Hematopoietic multipotent progenitor cell treated with erythropoietin and hydrocortisone succinate and interleukin-3 and kit ligand, for 6 days (in vitro differentiated cells): ENCODE data around the gene GIMAP8.
"Not testable (repeated sequence)": the region's sequence is repeated elsewhere in the genome, so short reads cannot be mapped to it uniquely, and the experiment has no call there.

Experiments used
- DNase-seq: peaks from one replicate; pipeline ENCODE4 v3.0.0-alpha.2; 2015

GIMAP8 gene

DNA sequence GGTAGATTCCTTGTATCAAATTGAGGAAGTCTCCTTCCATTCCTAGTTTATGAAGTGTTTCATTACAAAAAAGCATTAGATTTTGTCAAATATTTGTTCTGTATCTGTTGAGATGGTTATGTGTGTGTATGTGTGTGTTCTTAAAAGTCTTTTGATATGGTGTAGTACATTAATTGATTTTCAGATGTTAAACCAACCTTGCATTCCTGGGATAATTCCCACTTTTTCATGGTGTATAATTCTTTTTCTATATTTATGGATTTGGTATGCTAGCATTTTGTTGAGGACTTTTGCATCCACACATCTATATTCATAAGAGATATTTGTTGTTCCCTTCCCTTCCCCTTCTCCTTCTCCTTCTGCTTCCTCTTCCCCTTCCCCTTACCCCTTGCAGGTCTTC, 8.9 kb upstream of the GIMAP8 start:
- DNase-seq = no peak

DNA sequence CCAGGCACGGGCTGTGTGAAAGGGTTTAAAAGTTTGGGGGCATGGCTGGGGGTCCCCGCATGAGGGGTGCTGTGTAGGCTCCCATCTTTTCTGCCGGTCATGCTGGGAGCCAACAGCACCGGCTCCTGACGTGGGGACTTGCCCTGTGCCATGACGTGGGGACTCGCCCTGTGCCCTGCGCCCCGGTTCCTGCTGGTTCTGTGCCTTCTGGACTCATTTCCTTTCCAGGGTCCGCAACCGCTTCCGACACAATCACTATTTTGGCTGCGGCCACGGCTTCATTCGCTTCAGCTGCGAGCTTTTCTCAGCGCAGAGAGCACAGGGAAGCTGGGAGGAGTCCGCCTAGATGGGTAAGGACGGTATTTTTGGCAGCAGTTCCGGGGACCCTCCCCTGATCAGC, 7.6 kb upstream of the GIMAP8 start:
- DNase-seq = no peak

DNA sequence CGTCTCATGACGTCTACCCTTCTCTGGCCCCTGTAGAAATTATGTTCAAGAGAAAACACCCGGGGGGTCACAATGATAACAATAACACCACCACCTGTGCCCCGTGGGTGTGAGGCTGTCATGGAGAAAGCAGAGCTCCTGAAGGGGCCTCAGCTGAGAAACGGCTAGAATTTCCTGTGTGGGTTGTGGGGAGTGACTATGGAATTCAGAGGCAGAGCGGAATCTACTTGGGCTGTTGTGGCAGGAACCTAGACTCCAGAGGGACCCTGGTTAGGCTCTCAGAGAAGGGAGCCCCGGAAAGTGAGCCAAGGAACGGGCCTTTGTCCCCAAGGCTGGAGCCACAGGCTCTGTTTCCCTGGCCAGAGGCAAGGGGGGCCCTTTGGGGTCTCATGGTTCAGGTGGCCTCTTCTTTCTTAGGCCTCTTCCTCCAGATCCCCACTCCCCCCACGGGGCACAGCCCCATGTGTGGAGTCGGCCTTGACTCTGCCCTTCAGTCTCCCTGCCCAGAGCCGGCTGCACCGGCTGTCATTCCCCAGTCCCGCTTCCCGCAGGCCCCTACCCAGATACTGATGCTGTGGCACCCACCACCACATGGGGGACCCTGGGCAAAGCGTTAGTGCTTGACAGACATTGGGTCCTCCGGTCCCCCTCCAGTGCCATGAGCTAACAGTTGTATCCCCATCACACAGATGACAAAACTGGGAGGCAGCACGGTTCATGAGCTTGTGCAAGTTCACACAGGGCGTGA, 6.5 kb upstream of the GIMAP8 start:
- DNase-seq = no peak

DNA sequence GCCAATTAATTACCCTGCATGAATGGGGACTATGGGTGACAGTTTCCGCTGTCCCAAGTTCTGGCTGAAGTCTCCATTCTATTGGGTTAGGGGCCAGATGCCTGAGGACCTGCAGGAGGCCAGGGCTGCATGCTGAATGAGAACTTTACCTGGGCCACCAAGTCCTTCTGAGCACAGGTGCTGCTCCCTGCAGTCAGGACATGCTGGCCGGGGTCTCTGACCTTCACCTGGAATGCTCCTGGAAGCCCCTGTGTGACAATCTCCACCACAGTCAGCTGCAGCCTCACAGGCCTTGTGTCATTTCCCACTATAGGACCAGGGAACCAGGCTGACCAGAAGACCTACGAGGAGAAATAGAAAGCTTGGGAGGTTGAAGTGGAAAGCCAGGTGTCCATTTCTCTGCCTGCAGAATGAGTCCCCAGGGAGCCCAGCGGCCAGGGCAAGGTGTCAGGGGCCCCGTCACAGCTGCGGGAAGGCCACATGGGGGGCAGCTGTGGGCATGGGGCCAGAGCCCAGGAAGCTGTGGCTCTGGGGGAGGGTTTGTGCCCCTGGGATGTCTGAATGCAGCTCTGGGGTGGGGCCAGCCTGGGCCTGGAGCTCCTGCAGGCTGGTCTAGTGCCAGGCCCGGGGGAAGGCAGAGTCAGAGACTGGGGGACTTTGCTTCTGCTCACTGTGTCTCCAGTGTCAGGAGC, 5.6 kb upstream of the GIMAP8 start:
- DNase-seq = no peak

DNA sequence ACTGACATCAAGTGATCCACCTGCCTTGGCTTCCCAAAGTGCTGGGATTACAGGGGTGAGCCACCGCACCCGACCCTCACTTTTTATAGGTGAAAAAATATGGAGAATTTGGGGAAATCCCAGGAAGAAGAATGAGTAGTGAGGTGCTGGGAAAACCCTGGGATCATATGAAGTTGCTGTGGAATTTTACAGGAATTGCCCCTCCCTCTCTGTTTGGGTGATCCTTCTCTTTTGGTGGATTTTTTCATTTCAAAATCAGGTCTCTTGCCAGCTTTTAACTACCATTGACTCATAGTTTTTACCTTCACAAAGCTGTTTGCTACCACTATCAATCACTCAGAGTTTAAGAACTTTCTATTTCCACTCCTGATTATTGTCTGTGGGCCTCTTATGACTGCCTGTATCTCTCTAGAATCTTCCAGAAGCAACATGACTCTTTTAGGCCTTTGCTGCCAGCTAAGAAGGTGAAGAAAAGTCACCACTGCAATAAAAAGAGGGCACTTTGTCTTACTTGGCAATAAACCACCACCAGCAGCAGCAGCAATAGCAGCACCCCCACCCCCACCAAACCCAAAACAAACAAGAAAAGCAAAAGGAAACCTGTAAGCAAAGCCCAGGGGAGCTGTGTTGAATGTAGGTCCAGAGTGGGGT, 4.0 kb upstream of the GIMAP8 start:
- DNase-seq = no peak

DNA sequence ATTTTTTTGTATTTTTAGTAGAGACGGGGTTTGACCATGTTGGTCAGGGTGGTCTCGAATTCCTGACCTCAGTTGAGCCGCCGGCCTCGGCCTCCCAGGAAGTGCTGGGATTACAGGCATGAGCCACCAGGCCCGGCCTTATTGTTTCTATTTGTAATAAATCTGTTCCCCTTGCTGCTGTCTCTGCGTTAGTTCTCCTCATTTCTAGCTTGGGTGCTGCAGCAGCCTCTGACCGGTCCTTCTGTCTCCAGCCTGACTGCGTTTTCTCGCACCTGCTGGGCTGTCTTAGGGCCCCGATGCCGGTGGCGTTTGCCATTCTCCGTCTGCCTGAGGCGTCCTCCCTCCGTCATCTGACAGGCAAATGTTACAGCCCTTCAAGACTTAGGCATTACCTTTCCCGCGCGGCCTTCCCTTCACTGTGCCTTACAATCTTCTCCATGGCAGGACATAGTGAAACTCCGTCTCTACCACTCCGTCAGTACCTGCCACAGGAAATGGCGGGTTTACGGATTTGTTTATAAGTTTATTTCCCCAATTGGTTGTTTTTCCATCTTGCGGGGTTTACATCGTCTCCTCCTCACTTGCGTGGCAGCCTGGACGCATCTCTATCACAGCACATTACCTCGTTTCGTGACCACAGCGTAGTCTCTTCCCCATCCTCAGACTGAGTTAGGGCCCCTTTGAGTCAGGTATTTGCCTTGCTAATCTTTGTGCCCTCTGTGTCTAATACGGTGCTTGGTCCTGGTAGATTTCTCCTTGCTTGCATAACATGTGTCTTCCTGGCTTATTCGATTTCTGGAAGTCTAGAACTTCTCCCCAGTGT, 2.3 kb upstream of the GIMAP8 start:
- no peak for DNase-seq

DNA sequence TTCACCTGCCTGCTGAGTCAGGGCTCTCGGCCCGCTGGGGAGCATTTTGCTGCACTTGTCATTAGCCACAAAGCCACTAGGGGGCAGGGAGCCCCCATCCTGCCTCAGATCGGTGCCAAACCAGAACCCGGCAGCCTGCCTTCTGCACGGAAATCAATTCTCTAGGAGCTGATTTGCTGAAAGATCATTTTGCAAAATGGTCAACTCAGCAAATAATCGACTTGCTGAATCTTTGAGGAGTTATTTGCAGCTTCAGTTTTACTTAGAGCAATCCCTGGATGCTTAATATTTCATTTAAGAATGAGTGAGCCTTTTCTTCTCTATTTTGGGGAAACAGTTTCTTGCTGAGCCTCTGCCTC, 1.7 kb upstream of the GIMAP8 start:
- peak; percentile 86 for DNase-seq

DNA sequence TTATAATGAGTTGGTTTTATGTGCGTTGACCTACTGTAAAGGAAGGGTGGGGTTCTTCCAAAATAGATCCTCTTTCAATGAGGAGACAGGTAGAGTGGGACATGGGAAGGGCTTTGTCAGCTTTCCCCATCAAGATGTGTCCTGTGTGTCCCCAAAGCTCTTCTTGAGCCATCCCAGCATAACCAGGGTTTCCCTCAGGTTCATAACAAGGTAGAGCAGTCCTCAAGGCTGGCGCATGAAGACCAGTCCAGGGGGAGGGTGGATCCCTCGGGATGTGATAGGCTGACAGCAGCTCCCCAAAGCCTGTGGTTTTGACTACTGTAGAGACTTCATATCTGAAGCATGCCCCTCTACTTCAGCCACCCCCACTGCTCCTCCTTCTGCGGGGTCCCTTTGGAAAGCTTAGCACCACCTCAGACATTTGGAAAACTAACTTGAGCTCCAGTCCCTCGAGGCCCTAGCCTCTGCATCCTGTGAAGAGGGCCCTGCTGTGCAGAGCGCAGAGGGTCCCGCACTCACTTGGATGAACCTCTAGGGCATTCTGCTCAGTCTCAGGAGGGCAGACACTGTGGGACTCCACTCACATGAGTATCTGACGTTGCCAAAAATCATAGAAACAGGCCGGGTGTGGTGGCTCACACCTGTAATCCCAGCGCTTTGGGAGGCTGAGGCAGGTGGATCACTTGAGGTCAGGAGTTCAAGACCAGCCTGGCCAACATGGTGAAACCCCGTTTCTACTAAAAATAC, 1.1 kb upstream of the GIMAP8 start:
- DNase-seq = no peak

DNA sequence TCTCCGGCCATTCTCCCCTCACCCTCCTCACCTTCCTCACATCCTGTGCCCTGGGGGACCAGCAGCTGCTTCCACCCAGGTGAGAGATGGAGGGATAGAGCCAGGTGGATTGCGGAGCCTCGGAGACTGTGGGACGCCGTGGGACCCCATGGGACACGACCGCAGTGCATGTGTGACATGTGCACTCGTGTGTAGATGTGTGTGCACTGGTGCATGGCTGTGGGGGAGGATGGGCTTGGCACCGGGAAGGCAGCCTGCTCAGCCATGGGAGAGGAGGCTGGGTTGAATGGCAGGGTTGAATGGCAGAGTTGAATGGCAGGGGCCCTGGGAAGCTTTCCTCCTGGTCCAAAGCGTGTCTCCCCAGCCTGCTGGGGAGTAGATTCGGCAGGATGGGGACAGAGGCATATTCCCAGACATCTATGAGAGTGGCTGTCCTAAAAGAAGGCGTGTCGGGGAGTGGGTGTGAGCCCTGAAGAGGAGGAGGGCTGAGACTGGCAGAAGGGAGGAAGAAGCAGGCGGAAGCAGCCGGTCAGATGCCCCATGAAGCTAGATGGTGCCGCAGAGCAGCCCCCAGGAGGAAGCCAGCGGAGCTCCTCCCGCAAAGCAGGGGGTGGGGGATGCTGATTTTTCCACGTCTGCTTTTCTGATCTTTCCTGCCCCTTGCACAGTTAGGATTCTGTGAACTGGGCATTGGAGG, 815 bp downstream of the GIMAP8 start:
- no peak for DNase-seq

DNA sequence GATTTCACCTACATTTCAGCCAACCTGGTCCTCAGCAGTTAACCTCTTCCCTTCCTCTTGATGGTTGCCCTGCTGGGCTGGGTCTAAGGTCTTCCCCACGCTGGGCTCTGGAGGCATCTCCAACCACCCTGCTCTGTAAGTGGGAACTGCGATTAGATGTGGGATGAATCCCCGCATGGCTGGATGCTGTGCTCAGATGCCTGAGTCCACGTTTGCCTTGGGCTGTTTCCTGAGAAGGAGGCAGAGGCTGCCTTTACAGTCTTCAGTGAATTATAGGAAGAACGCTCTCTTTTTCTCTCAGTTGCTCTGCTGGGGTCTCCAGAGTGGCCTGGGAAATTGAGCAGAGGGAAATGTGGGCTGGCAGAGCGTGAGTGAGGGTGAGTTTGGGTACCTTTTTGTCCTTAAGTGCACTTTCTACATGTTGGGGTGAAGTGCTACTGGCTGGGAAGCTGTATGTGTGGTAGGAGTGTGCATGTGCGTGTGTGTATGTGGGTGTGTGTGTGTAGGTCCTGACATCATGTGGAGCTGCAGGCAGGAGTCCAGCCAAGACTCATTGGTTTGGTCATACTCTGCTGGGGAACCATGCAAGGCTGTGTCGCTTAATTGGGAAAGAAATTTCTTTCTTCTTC, 1.5 kb downstream of the GIMAP8 start:
- no peak for DNase-seq

DNA sequence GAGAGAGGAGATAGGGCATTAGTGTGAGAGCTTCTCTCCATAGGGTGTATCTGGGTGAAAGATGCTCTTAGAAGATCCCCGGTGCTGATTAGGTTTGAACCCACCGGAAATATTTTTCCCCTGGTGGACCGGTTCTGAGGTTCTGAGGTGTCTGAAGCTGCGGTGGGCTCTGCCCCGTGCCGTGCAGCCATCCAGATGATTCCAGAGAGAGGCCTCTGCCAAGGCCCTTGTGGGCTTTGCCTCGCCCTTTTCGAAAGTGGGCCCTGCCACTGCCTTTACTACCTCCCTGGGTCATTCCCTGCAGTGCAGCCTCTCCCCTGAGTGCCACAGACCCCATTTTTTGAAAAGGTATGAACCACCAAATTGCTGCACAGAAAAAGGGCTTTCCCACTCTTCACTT, 2.8 kb downstream of the GIMAP8 start:
- no peak for DNase-seq

DNA sequence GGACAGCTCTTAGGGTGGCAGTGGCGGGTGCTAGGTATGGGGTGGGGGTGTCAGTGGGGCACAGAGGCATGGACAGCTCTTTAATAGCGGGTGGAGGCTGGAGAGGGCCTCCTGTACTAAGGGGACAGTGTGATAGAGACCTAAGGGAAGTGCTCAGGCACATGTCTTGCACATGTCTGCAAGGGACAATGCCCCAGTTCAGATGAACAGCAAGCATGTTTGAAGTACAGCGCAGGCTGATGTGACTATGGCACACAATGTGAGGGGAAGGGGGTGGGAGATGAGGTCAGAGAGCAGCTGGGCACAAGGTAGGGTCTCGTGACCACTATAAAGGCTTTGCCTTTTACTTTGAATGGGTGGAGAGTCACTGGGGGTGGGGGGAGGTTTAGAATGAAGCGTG, 3.5 kb downstream of the GIMAP8 start:
- DNase-seq = no peak

DNA sequence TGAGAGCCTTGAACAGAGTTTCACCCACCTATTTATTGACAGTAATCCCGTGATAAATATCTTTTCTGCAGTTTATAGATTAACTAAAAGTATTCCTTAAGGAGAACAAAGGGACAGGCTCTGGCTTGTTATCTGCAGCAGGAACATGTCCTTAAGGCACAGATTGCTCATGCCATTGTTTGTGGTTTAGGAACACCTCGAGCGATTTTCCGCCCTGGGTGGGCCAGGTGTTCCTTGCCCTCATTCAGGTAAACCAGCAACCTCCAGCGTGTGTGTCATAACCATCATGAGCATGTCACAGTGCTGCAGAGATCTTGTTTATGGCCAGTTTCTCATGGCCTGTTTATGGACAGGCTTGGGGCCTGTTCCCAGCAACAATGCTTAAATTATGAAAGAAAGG, 6.6 kb downstream of the GIMAP8 start:
- not testable (repeated sequence) for DNase-seq

DNA sequence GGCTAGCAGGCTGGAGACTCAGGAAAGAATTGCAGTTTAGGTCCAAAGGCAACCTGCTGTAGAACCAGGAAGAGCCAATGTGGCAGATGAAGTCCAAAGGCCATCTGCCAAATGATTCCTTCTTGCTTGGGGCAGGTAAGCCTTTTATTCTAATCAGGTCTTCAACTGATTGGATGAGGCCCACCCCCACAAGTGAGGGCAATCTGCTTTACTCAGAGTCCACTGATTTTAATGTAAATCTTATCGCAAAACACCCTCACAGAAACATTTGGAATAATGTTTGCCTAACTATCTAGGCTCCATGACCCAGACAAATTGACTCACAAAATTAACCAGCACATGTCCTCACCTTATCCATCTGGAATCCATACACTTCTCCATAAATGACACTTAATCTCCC, 7.8 kb downstream of the GIMAP8 start:
- DNase-seq = no peak

DNA sequence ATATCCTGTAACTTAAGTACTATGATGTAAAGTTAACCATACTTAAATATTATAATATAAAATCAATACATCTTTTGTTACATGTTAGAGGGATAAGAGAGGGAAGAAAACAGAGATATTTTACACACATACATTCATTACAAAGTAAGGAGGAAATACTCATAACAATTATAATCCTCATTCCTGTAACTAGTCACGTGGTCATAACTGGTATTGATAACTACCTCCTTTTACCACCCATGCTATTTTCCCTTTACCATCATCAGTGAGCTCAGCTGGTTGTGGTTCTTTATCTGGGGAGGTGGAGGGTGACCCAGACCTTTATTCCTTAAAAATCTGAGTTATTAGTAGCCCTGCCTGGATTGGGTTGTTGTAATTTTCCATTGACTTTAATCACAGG, 8.3 kb downstream of the GIMAP8 start:
- DNase-seq = no peak

DNA sequence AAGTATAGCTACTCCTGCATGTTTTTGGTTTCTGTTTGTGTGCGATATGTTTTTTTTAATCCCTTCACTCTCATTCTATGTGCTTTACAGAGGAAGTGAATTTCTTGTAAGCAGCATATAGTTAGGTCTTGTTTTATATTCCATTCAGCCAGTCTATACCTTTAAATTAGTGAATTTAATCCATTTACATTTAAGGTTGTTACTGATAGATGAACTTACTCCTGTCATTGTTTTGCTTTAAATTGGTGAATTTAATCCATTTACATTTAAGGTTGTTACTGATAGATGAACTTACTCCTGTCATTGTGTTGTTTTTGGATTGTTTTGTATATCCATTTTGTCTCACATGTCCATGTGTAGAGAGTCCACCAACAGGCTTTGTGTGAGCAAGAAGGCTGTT, 11.1 kb downstream of the GIMAP8 start:
- no peak for DNase-seq

DNA sequence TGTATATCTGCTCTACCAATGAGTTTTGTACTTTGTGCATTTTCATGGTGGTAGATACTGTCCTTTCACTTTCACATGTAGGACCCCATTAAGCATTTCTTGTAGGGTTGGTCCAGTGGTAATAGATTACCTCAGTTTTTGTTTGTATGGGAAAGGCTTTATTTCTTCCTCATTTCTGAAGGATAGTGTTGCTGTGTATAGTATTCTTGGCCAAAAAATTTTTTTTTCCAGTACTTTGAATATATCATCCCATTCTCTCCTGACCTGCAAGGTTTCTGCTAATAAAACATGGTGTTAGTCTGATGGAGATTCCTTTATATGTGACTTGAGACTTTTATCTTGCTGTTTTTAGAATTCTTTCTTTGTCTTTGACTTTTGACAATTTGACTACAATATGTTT, 12.0 kb downstream of the GIMAP8 start:
- DNase-seq = no peak

DNA sequence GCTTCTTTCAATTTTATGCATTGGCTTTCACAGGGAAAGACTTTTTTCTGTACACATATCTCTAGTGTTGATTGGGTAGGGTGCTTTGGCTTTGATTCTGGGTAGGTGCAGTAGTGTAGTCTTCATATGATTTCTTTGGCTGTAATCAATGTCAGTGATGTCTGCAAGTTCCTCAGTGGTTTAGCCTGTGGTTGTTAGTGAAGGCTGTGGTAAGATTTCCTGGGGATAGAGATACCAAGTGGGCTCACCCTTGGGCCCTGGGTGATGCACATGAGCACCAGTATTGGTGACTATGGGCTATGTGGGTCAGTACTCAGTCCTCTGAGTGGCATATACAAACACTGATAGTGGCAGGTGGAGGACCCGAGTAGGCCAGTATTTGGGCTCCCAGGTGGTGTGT, 13.0 kb downstream of the GIMAP8 start:
- DNase-seq = no peak

DNA sequence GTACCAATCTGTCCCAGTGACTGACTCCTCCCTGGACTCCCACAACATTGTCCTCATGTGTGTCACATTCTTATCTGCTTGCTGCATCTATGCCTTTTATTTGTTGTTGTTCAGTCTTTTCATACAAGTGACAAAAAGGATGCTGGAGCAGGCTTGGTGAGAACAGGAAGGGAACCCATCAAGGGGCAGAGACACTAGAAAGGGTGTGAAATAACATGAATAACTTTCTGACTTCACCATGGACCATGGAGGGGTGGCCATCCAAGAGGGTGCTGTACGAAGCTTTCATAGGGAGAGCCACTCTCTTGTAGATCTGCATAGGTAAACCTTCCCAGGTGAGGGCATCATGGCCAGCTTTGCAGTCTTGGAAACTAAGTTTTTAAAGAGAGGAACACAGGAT, 14.5 kb downstream of the GIMAP8 start:
- no peak for DNase-seq

DNA sequence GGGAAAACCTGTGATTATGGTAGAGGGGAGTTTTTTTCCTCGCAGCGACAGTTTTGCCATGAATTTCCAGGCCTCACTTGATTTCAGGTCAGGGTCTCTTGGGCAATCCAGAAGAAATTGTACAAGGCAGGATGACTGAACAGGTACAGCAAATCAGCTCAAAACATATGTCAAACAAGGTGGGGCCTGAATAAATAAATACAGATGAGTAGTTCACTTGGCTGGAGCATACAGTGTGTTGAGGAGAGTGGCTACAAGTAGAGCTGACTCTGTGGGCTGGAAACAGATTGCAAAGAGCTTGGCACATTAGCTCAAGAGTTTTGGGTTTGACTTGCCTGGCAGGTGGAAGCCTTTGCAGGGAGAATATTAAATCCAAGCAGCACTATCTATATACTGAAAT, 15.0 kb downstream of the GIMAP8 start:
- DNase-seq = no peak

DNA sequence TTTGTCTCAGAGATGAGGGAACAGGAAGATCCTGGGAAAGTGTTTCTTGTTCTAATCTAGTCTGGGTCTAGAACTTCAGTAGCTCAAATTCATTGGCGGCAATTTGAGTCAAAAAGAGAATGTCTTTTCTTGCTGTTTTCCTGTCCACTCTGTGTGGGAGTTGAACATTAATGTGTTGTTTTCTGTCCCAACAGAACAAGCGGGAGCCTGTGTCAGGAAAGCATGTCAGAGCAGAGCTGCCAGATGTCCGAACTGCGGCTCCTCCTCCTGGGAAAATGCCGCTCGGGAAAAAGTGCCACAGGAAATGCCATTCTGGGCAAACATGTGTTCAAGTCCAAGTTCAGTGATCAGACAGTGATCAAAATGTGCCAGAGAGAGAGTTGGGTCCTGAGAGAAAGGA, 16.0 kb downstream of the GIMAP8 start:
- no peak for DNase-seq

DNA sequence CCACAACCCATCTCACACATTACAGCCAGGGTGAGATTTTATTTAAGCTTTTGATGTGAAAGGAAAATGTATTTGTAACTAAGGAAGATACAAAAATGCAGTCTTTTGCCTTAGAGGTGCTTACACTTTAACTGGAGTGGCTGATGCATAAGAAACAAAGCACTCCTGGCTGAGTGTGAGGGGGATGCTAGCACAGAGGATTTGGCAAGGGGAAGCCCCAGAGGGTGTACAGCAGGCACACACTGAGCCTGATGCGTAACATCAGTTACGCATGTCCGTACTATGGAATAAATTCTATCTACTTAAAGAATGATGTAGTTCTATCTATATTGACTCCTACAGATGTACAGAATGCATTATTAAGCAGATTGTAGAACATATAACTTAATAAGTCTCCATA, 17.8 kb downstream of the GIMAP8 start:
- DNase-seq = no peak
